ENCODE measurements around the gene PLEKHS1.
"Not testable (repeated sequence)": the region's sequence is repeated elsewhere in the genome, so short reads cannot be mapped to it uniquely, and the experiment has no call there.

The PLEKHS1 gene

DNA sequence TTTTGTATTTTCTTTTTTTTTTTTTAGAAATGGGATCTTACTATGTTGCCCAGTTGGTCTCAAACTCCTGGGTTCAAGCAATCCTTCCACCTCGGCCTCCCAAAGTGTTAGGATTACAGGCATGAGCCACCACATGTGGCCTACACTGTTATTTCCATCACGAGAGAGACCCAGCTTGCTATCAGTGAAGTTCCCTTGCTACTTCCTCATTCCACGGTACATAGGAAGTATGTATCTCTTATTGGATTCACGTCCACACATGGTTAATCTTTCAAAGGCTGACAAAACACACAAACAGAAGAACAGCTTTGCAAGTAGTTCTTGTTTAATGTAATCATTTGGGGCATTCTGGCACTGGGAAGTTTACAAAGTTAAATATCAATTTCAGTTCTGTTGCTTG lies 51.5 kb downstream of the PLEKHS1 start:
- H3K4me3 Mint-ChIP-seq, result no peak overlapping the region
- no peaks in the 10 kb centered on the region for H3K9me3 Mint-ChIP-seq
- TF ChIP-seq, protein P1, sequence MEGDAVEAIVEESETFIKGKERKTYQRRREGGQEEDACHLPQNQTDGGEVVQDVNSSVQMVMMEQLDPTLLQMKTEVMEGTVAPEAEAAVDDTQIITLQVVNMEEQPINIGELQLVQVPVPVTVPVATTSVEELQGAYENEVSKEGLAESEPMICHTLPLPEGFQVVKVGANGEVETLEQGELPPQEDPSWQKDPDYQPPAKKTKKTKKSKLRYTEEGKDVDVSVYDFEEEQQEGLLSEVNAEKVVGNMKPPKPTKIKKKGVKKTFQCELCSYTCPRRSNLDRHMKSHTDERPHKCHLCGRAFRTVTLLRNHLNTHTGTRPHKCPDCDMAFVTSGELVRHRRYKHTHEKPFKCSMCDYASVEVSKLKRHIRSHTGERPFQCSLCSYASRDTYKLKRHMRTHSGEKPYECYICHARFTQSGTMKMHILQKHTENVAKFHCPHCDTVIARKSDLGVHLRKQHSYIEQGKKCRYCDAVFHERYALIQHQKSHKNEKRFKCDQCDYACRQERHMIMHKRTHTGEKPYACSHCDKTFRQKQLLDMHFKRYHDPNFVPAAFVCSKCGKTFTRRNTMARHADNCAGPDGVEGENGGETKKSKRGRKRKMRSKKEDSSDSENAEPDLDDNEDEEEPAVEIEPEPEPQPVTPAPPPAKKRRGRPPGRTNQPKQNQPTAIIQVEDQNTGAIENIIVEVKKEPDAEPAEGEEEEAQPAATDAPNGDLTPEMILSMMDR (IDR thresholded peaks at IDR 0.05; ENCODE audit: unreplicated experiment in 3 of 3), result no peak
- H3K4me1 Mint-ChIP-seq, result peaks cover 17% of the 10 kb centered on the region
- H3K27ac Mint-ChIP-seq, result peak overlapping the region in 1 of 3 experiments; percentile 38
- peaks cover 31% of the 10 kb centered on the region for H3K27me3 Mint-ChIP-seq (ENCODE audit: low read depth)
- no peaks in the 10 kb centered on the region for H3K36me3 Mint-ChIP-seq (ENCODE audit: low read depth)

DNA sequence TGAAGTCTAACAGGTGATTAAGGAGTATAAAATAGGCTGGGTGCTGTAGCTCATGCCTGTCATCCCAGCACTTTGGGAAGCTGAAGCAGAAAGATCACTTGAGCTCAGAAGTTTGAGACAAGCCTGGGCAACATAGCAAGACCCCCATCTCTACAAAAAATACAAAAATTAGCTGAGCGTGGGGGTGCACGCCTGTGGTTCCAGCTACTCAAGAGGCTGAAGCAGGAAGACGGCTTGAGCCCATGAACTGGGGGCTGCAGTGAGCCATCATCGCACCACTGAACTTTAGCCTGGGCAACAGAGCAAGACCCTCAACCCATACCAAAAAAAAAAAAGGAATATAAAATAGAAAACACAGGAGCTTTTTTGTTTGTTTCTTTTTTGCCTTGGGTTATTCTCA lies 55.0 kb downstream of the PLEKHS1 start:
- Mint-ChIP-seq H3K4me3 (no peak overlapping the region), H3K27ac (no peak overlapping the region), H3K27me3 (ENCODE audit: low read depth) (peaks cover 42% of the 10 kb centered on the region), H3K9me3 (no peaks in the 10 kb centered on the region), H3K36me3 (ENCODE audit: low read depth) (no peaks in the 10 kb centered on the region), H3K4me1 (peaks cover 15% of the 10 kb centered on the region)
- TF ChIP-seq, protein P1 (IDR thresholded peaks at IDR 0.05; ENCODE audit: unreplicated experiment in 3 of 3), result no peak

DNA sequence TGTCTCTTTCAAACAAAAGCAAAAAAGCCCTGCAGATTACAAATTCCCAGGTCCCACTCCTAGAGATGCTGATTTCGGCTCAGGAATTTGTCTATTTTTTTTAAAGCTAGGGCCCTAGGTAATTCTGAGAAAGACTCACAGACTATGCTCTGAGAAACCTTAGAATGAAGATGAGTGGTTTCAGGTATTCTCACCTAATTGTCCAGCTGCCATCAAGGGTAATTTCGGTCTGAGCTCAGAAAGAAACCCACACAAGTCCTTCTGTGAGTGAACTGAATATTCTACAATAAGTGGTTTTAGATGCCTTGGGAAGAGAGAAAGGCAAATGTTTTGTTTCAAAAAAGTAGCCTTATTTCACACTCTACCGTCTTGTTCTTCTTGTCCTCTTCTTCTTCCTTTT lies 56.7 kb downstream of the PLEKHS1 start:
- Mint-ChIP-seq H3K4me1 (peaks cover 6% of the 10 kb centered on the region), H3K9me3 (peaks cover 8% of the 10 kb centered on the region), H3K27ac (no peak overlapping the region), H3K36me3 (ENCODE audit: low read depth) (no peaks in the 10 kb centered on the region), H3K27me3 (ENCODE audit: low read depth) (peaks cover 44% of the 10 kb centered on the region), H3K4me3 (no peak overlapping the region)
- TF ChIP-seq, protein P1 (IDR thresholded peaks at IDR 0.05; ENCODE audit: unreplicated experiment in 3 of 3), result no peak

- H3K27ac Mint-ChIP-seq; H3K36me3 Mint-ChIP-seq (ENCODE audit: low read depth); H3K4me1 Mint-ChIP-seq; H3K9me3 Mint-ChIP-seq; H3K4me3 Mint-ChIP-seq: not testable (repeated sequence)
- H3K27me3 Mint-ChIP-seq (ENCODE audit: low read depth), result peaks cover 30% of the 10 kb centered on the region
Measured at GRCh38 chr10:113814700-113815099, 63.2 kb downstream of the PLEKHS1 start.

GRCh38 chr10:113819989-113820388 lies 68.5 kb downstream of the PLEKHS1 start:
- Mint-ChIP-seq H3K9me3 (no peaks in the 10 kb centered on the region), H3K36me3 (ENCODE audit: low read depth) (no peaks in the 10 kb centered on the region), H3K4me3 (no peak overlapping the region), H3K4me1 (no peaks in the 10 kb centered on the region), H3K27me3 (ENCODE audit: low read depth) (peaks cover 3% of the 10 kb centered on the region), H3K27ac (no peak overlapping the region)
- TF ChIP-seq, protein P1 (IDR thresholded peaks at IDR 0.05; ENCODE audit: unreplicated experiment in 3 of 3), result no peak

GRCh38 chr10:113820507-113820906 lies 69.0 kb downstream of the PLEKHS1 start:
- Mint-ChIP-seq H3K4me1 (no peaks in the 10 kb centered on the region), H3K4me3 (no peak overlapping the region), H3K36me3 (ENCODE audit: low read depth) (no peaks in the 10 kb centered on the region), H3K27ac (no peak overlapping the region), H3K27me3 (ENCODE audit: low read depth) (peaks cover 3% of the 10 kb centered on the region), H3K9me3 (no peaks in the 10 kb centered on the region)
- TF ChIP-seq, protein P1 (IDR thresholded peaks at IDR 0.05; ENCODE audit: unreplicated experiment in 3 of 3), result no peak

DNA sequence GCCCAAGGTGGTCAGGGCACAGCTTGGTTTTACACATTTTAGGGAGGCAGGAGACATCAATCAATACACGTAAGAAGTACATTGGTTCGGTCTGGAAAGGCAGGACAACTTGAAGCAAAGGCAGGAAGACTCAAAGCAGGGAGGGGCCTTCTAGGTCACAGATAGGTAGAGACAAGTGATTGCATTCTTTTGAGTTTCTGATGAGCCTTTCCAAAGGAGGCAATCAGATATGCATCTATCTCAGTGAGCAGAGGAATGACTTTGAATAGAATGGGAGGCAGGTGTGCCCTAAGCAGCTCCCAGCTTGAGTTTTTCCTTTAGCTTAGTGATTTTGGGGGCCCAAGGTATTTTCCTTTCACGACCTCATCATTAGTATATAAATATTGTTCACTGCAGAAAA lies 69.8 kb downstream of the PLEKHS1 start:
- not testable (repeated sequence) for H3K27me3 Mint-ChIP-seq (ENCODE audit: low read depth); H3K9me3 Mint-ChIP-seq; H3K36me3 Mint-ChIP-seq (ENCODE audit: low read depth); H3K4me3 Mint-ChIP-seq; H3K27ac Mint-ChIP-seq; H3K4me1 Mint-ChIP-seq
